Ovary (tissue), 3 donors: ENCODE data around the gene SLC7A14.

Source experiments
- POLR2A ChIP-seq: fragments of 450-650 bp; IDR thresholded peaks from one replicate; pipeline ENCODE4 v1.6.1; 2017; ENCODE audit warnings: antibody characterized with exemption, mild to moderate bottlenecking, moderate library complexity
- TF ChIP-seq, protein P1 (sequence below), 3 donors: fragments of 450-650 bp in 2 of 3; fragments of 200-600 bp in 1 of 3; IDR thresholded peaks; one replicate each; pipeline versions ENCODE4 v1.5.1 to v1.8.0; 2016 to 2022; ENCODE audit warnings: antibody characterized with exemption in 3 of 3, mild to moderate bottlenecking in 1 of 3
- donor health status: DM: no; HTN: no; CAD: no.

- TF ChIP-seq, protein P1, sequence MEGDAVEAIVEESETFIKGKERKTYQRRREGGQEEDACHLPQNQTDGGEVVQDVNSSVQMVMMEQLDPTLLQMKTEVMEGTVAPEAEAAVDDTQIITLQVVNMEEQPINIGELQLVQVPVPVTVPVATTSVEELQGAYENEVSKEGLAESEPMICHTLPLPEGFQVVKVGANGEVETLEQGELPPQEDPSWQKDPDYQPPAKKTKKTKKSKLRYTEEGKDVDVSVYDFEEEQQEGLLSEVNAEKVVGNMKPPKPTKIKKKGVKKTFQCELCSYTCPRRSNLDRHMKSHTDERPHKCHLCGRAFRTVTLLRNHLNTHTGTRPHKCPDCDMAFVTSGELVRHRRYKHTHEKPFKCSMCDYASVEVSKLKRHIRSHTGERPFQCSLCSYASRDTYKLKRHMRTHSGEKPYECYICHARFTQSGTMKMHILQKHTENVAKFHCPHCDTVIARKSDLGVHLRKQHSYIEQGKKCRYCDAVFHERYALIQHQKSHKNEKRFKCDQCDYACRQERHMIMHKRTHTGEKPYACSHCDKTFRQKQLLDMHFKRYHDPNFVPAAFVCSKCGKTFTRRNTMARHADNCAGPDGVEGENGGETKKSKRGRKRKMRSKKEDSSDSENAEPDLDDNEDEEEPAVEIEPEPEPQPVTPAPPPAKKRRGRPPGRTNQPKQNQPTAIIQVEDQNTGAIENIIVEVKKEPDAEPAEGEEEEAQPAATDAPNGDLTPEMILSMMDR (IDR thresholded peaks at IDR 0.05), result no peak
- no peak for TF ChIP-seq POLR2A
Measured at GRCh38 chr3:170522201-170522600, 63.7 kb downstream of the SLC7A14 start.
